Activated naive CD4-positive, alpha-beta T cell treated with anti-CD3 and anti-CD28 coated beads, Interleukin-2, amount 10 ng/mL, durations not matched to agents 7 days and 5 days (primary cell): ENCODE data around the gene MC4R.
"Not testable (repeated sequence)": the region's sequence is repeated elsewhere in the genome, so short reads cannot be mapped to it uniquely, and the experiment has no call there.

ENCODE experiments used
- CTCF ChIA-PET: fragments of 350-600 bp; sonication (Branson Sonifier 250); formaldehyde crosslinking; loops from one replicate; lab custom pipeline; 2021; ENCODE audit warnings: antibody characterized with exemption; lab: Charles Lee
- DNase-seq: peaks from one replicate; pipeline ENCODE4 v3.0.0-alpha.2; 2020
- H3K27ac Mint-ChIP-seq: one replicate; pipeline ENCODE4 v1.8.0; 2021; ENCODE audit warnings: mild to moderate bottlenecking, moderate library complexity, mixed read lengths
- H3K27me3 Mint-ChIP-seq: one replicate; pipeline ENCODE4 v1.8.0; 2021; ENCODE audit warnings: mild to moderate bottlenecking, mixed read lengths
- H3K36me3 Mint-ChIP-seq: one replicate; pipeline ENCODE4 v1.8.0; 2021; ENCODE audit warnings: mixed read lengths
- H3K4me1 Mint-ChIP-seq: one replicate; pipeline ENCODE4 v1.8.0; 2021; ENCODE audit warnings: mixed read lengths
- H3K4me3 Mint-ChIP-seq: one replicate; pipeline ENCODE4 v1.8.0; 2021; ENCODE audit warnings: mild to moderate bottlenecking, moderate library complexity, mixed read lengths
- H3K9me3 Mint-ChIP-seq: one replicate; pipeline ENCODE4 v1.8.0; 2021; ENCODE audit warnings: mixed read lengths

The MC4R gene

GRCh38 chr18:60372596-60372995 is at the start of gene MC4R:
MC4R (minus strand) TSS chr18:60372775; CDS start chr18:60372349, 426 bp downstream.
- no peaks in the 10 kb centered on the region for H3K27me3 Mint-ChIP-seq
- DNase-seq: no peak
- no peak within 1 kb of the TSS for H3K27ac Mint-ChIP-seq
- CTCF ChIA-PET: no interaction called here
- no peaks in the 10 kb centered on the region for H3K4me1 Mint-ChIP-seq
- H3K36me3 Mint-ChIP-seq: no peaks in the 10 kb centered on the region
- H3K4me3 Mint-ChIP-seq: no peak within 1 kb of the TSS
- H3K9me3 Mint-ChIP-seq: no peaks in the 10 kb centered on the region

- H3K4me1 Mint-ChIP-seq, H3K9me3 Mint-ChIP-seq, H3K27ac Mint-ChIP-seq, H3K36me3 Mint-ChIP-seq, DNase-seq, H3K4me3 Mint-ChIP-seq, H3K27me3 Mint-ChIP-seq, CTCF ChIA-PET: not testable (repeated sequence)
Measured at GRCh38 chr18:60422306-60422705, 49.7 kb upstream of the MC4R start.

GRCh38 chr18:60421356-60422118 is 49.0 kb upstream of the MC4R start:
- Mint-ChIP-seq H3K36me3 (no peaks in the 10 kb centered on the region), H3K4me1 (no peaks in the 10 kb centered on the region), H3K27me3 (no peaks in the 10 kb centered on the region), H3K27ac (no peak overlapping the region), H3K9me3 (no peaks in the 10 kb centered on the region), H3K4me3 (no peak overlapping the region)
- CTCF ChIA-PET: no interaction called here
- no peak for DNase-seq

- Mint-ChIP-seq H3K4me1 (no peaks in the 10 kb centered on the region), H3K4me3 (no peak overlapping the region), H3K27me3 (no peaks in the 10 kb centered on the region), H3K36me3 (no peaks in the 10 kb centered on the region), H3K27ac (no peak overlapping the region), H3K9me3 (no peaks in the 10 kb centered on the region)
- no peak for DNase-seq
- CTCF ChIA-PET: no interaction called here
Measured at GRCh38 chr18:60417946-60418345, 45.4 kb upstream of the MC4R start.

- Mint-ChIP-seq H3K9me3 (no peaks in the 10 kb centered on the region), H3K27ac (no peak overlapping the region), H3K27me3 (no peaks in the 10 kb centered on the region), H3K36me3 (no peaks in the 10 kb centered on the region), H3K4me3 (no peak overlapping the region), H3K4me1 (no peaks in the 10 kb centered on the region)
- CTCF ChIA-PET: no interaction called here
- no peak for DNase-seq
Measured at GRCh38 chr18:60413944-60414547, 41.5 kb upstream of the MC4R start.

- no peaks in the 10 kb centered on the region for H3K36me3 Mint-ChIP-seq
- H3K9me3 Mint-ChIP-seq: no peaks in the 10 kb centered on the region
- CTCF ChIA-PET: no interaction called here
- no peaks in the 10 kb centered on the region for H3K27me3 Mint-ChIP-seq
- H3K4me3 Mint-ChIP-seq: no peak overlapping the region
- no peak overlapping the region for H3K27ac Mint-ChIP-seq
- no peak for DNase-seq
- no peaks in the 10 kb centered on the region for H3K4me1 Mint-ChIP-seq
Measured at GRCh38 chr18:60411715-60412114, 39.1 kb upstream of the MC4R start.

GRCh38 chr18:60406721-60407120 is 34.1 kb upstream of the MC4R start:
- H3K27me3 Mint-ChIP-seq: no peaks in the 10 kb centered on the region
- H3K27ac Mint-ChIP-seq: no peak overlapping the region
- no peak for DNase-seq
- no peak overlapping the region for H3K4me3 Mint-ChIP-seq
- no peaks in the 10 kb centered on the region for H3K9me3 Mint-ChIP-seq
- H3K4me1 Mint-ChIP-seq: no peaks in the 10 kb centered on the region
- H3K36me3 Mint-ChIP-seq: no peaks in the 10 kb centered on the region
- CTCF ChIA-PET: no interaction called here

GRCh38 chr18:60404486-60405085 is 32.0 kb upstream of the MC4R start:
- no peak overlapping the region for H3K27ac Mint-ChIP-seq
- no peaks in the 10 kb centered on the region for H3K4me1 Mint-ChIP-seq
- no peak for DNase-seq
- no peaks in the 10 kb centered on the region for H3K27me3 Mint-ChIP-seq
- H3K36me3 Mint-ChIP-seq: no peaks in the 10 kb centered on the region
- CTCF ChIA-PET: no interaction called here
- H3K4me3 Mint-ChIP-seq: no peak overlapping the region
- peaks cover 9% of the 10 kb centered on the region for H3K9me3 Mint-ChIP-seq

GRCh38 chr18:60401346-60401745 is 28.8 kb upstream of the MC4R start:
- Mint-ChIP-seq H3K4me1 (no peaks in the 10 kb centered on the region), H3K9me3 (peaks cover 11% of the 10 kb centered on the region), H3K36me3 (no peaks in the 10 kb centered on the region), H3K27me3 (no peaks in the 10 kb centered on the region), H3K4me3 (no peak overlapping the region), H3K27ac (no peak overlapping the region)
- CTCF ChIA-PET: no interaction called here
- no peak for DNase-seq

GRCh38 chr18:60391571-60392226 is 19.1 kb upstream of the MC4R start:
- no peaks in the 10 kb centered on the region for H3K9me3 Mint-ChIP-seq
- no peaks in the 10 kb centered on the region for H3K4me1 Mint-ChIP-seq
- CTCF ChIA-PET: no interaction called here
- no peaks in the 10 kb centered on the region for H3K36me3 Mint-ChIP-seq
- no peak for DNase-seq
- H3K27ac Mint-ChIP-seq: no peak overlapping the region
- no peak overlapping the region for H3K4me3 Mint-ChIP-seq
- no peaks in the 10 kb centered on the region for H3K27me3 Mint-ChIP-seq

GRCh38 chr18:60389314-60389713 is 16.7 kb upstream of the MC4R start:
- H3K4me3 Mint-ChIP-seq: no peak overlapping the region

GRCh38 chr18:60385693-60386092 is 13.1 kb upstream of the MC4R start:
- CTCF ChIA-PET: no interaction called here

More at GRCh38 chr18:60389314-60389713, 16.7 kb upstream of the MC4R start:
- Mint-ChIP-seq H3K9me3 (no peaks in the 10 kb centered on the region), H3K36me3 (no peaks in the 10 kb centered on the region), H3K27me3 (no peaks in the 10 kb centered on the region), H3K4me1 (no peaks in the 10 kb centered on the region), H3K27ac (no peak overlapping the region)
- no peak for DNase-seq
- CTCF ChIA-PET: no interaction called here

GRCh38 chr18:60383893-60384292 is 11.3 kb upstream of the MC4R start:
- Mint-ChIP-seq H3K27me3 (no peaks in the 10 kb centered on the region), H3K4me1 (no peaks in the 10 kb centered on the region), H3K9me3 (no peaks in the 10 kb centered on the region), H3K4me3 (no peak overlapping the region), H3K36me3 (no peaks in the 10 kb centered on the region), H3K27ac (no peak overlapping the region)
- CTCF ChIA-PET: no interaction called here
- no peak for DNase-seq

More at GRCh38 chr18:60385693-60386092, 13.1 kb upstream of the MC4R start:
- no peak overlapping the region for H3K4me3 Mint-ChIP-seq
- H3K4me1 Mint-ChIP-seq: no peaks in the 10 kb centered on the region
- H3K36me3 Mint-ChIP-seq: no peaks in the 10 kb centered on the region
- no peaks in the 10 kb centered on the region for H3K27me3 Mint-ChIP-seq
- H3K27ac Mint-ChIP-seq: no peak overlapping the region
- H3K9me3 Mint-ChIP-seq: no peaks in the 10 kb centered on the region
- no peak for DNase-seq

GRCh38 chr18:60377778-60378469 is 5.3 kb upstream of the MC4R start:
- no peaks in the 10 kb centered on the region for H3K9me3 Mint-ChIP-seq
- H3K4me1 Mint-ChIP-seq: no peaks in the 10 kb centered on the region
- no peak overlapping the region for H3K27ac Mint-ChIP-seq
- CTCF ChIA-PET: no interaction called here
- no peak for DNase-seq
- H3K27me3 Mint-ChIP-seq: no peaks in the 10 kb centered on the region
- H3K4me3 Mint-ChIP-seq: no peak overlapping the region
- H3K36me3 Mint-ChIP-seq: no peaks in the 10 kb centered on the region
